Lung (tissue), 12 donors: ENCODE results near the gene FGF12. TPM values are rescaled to one million over a fixed set of nuclear protein-coding genes. Genes with fewer than 3 reads are reported as not detected.

Experiments
- ATAC-seq: fragments of 200-7000 bp; cut with Tn5 transposase; one replicate; pipeline ENCODE4 v1.9.1; 2020; ENCODE audit warnings: moderate number of reproducible peaks; ENCODE audit not compliant: insufficient read depth, low FRiP score
- DNase-seq, 3 donors: peaks; one replicate each; pipeline ENCODE4 v3.0.0-alpha.2; 2013 to 2017
- H3K27ac ChIP-seq, 2 donors: one replicate each; pipeline ENCODE4 v1.5.1; 2013; ENCODE audit warnings: mild to moderate bottlenecking in 2 of 2, moderate library complexity in 2 of 2, control low read depth in 1 of 2, inconsistent platforms in 1 of 2, low read depth in 1 of 2, low read length in 1 of 2
- H3K27me3 ChIP-seq, 3 donors: one replicate each; pipeline ENCODE4 v1.5.1; 2013; ENCODE audit warnings: low read length in 2 of 3; ENCODE audit not compliant: control insufficient read depth in 3 of 3, insufficient read depth in 3 of 3
- H3K36me3 ChIP-seq, 4 donors: one replicate each; pipeline ENCODE4 v1.5.1; 2013; ENCODE audit warnings: low read length in 4 of 4, mild to moderate bottlenecking in 1 of 4, moderate library complexity in 1 of 4; ENCODE audit not compliant: control insufficient read depth in 4 of 4, insufficient read depth in 4 of 4
- H3K4me1 ChIP-seq, 5 donors: one replicate each; pipeline ENCODE4 v1.5.1; 2013; ENCODE audit warnings: low read length in 5 of 5, mild to moderate bottlenecking in 2 of 5, moderate library complexity in 1 of 5; ENCODE audit not compliant: control insufficient read depth in 5 of 5, insufficient read depth in 5 of 5
- H3K4me3 ChIP-seq: one replicate; pipeline ENCODE4 v1.5.1; 2013; ENCODE audit warnings: mild to moderate bottlenecking, control low read depth, moderate library complexity
- H3K9ac ChIP-seq, 2 donors: one replicate each; pipeline ENCODE4 v1.5.1; 2013; ENCODE audit warnings: low read length in 2 of 2, control low read depth in 1 of 2; ENCODE audit not compliant: insufficient read depth in 1 of 2
- H3K9me3 ChIP-seq, 4 donors: one replicate each; pipeline ENCODE4 v1.5.1; 2013; ENCODE audit warnings: low read length in 3 of 4, mild to moderate bottlenecking in 1 of 4, moderate library complexity in 1 of 4; ENCODE audit not compliant: control insufficient read depth in 4 of 4, insufficient read depth in 3 of 4
- WGBS, 2 donors: extraction: QIAGEN DNeasy Blood & Tissue Kit; methylation state at CpG; one replicate each; pipeline ENCODE4 v1.1.7; 2013; 5-methylcytosine and 5-hydroxymethylcytosine counted together
- polyA plus RNA-seq, 2 donors: library from polyadenylated mRNA; stranded (reverse); fragments of 200-250 nt; gene quantifications; one replicate each; pipeline ENCODE4 v1.2.1, GENCODE V29; 2013
- total RNA-seq, 2 donors: library from RNA; depleted of rRNA in 1 of 2; stranded (reverse); fragments of >200 nt in 1 of 2; gene quantifications; one replicate each; pipeline ENCODE4 v1.2.1, GENCODE V29; 2014 to 2021
- TF ChIP-seq, protein P1 (sequence below): IDR thresholded peaks from 2 replicates; pipeline ENCODE4 v1.5.1; 2012; ENCODE audit warnings: mild to moderate bottlenecking; ENCODE audit errors: control extremely low read depth, extremely low read depth
- donor health status: control.
- donor health status: control.
- donor health status: Bipolar disorder and iron deficiency.
- donor health status: healthy.
- donor health status: DM: yes; HTN: yes; CAD: no.

The FGF12 gene
- total and polyA plus RNA-seq, 4 donors: 0.23 to 6.0 (median 1.7) TPM

DNA sequence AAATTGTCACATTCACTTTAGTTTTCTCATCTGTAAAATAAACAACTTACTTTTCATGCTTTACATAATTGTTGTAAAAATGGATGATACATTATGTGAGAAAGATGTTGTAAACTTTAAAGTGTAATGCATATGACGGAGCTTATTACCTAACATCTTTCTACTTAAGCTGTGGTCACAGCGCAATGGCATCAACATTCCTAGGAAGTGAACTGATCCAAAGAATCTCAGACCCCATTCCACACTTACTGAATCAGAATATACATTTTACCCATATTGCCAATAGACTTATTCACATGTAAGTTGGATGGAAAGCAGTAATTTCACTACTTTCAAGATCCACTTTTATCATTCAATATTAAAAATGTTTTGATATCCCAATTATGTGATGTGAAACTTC is 497.5 kb downstream of the FGF12 start:
- 82 to 89% methylated on average over 2 of the region's 2 CpGs for WGBS, 2 donors
- no peak overlapping the region for H3K9ac ChIP-seq
- H3K27me3 ChIP-seq: no peaks in the 10 kb centered on the region
- DNase-seq (no peak), ATAC-seq (no peak)
- H3K4me3 ChIP-seq: no peak overlapping the region
- no peaks in the 10 kb centered on the region for H3K36me3 ChIP-seq
- H3K9me3 ChIP-seq: no peaks in the 10 kb centered on the region
- H3K27ac ChIP-seq: no peak overlapping the region
- TF ChIP-seq, protein P1, sequence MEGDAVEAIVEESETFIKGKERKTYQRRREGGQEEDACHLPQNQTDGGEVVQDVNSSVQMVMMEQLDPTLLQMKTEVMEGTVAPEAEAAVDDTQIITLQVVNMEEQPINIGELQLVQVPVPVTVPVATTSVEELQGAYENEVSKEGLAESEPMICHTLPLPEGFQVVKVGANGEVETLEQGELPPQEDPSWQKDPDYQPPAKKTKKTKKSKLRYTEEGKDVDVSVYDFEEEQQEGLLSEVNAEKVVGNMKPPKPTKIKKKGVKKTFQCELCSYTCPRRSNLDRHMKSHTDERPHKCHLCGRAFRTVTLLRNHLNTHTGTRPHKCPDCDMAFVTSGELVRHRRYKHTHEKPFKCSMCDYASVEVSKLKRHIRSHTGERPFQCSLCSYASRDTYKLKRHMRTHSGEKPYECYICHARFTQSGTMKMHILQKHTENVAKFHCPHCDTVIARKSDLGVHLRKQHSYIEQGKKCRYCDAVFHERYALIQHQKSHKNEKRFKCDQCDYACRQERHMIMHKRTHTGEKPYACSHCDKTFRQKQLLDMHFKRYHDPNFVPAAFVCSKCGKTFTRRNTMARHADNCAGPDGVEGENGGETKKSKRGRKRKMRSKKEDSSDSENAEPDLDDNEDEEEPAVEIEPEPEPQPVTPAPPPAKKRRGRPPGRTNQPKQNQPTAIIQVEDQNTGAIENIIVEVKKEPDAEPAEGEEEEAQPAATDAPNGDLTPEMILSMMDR: no peak
- peaks cover 0 to under 1% (median 0%) of the 10 kb centered on the region in 5 donors for H3K4me1 ChIP-seq

DNA sequence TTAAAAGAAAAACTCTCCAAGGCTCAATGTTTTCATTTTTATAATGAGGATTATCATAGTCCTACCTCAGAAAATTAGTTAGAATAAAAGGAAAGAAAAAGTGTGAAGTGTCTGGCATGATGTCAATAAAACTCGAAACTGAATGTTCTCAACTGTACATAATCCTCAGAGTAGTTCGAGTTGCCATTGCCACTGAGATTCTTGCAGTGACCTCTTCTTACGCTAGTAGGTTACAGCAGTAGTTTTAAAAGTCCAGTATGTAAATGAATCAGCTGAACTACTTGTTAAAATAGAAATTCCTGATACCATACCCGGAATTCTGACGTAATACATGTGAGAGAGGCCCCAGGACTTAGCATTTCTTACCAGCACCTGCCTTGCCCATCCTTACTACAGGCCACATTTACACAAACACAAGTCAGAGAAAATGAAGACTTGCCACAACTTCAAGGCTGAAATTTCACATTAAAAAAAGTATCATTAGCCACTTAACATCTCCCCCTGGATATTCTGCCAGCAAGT is 502.6 kb downstream of the FGF12 start:
- H3K4me1 ChIP-seq: peaks cover 0 to 6% (median 0%) of the 10 kb centered on the region in 5 donors
- H3K4me3 ChIP-seq: no peak overlapping the region
- no peak for DNase-seq
- TF ChIP-seq, protein P1: no peak
- ATAC-seq: no peak
- H3K27me3 ChIP-seq: no peaks in the 10 kb centered on the region
- H3K27ac ChIP-seq: no peak overlapping the region
- no peaks in the 10 kb centered on the region for H3K36me3 ChIP-seq
- 62 to 69% methylated on average over 5 of the region's 5 CpGs for WGBS, 2 donors
- H3K9ac ChIP-seq: no peak overlapping the region
- no peaks in the 10 kb centered on the region for H3K9me3 ChIP-seq

DNA sequence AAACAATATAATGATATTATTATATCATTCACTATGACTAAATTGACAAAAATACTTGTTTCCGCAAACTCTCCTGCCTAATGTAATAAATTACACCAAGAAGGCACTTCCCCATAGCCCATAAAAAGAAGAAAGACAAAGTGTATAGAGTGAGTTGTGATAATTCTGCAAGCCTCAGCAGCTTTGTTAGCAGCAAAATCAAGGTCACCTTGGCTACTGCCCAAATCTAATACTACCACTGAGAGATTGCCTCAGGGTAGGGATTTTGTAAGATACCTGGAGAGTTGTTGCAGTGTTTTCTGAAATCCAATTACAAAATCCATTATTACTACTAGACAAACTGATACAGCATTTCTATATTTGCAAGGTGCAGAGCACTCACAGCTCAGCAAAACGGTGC is 503.5 kb downstream of the FGF12 start:
- 67 to 73% methylated on average over 2 of the region's 2 CpGs for WGBS, 2 donors
- ATAC-seq: no peak

More for the DNA sequence above, 503.5 kb downstream of the FGF12 start:
- H3K27ac ChIP-seq: no peak overlapping the region
- H3K27me3 ChIP-seq: no peaks in the 10 kb centered on the region
- peaks cover 0 to 6% (median 0%) of the 10 kb centered on the region in 5 donors for H3K4me1 ChIP-seq
- DNase-seq: no peak
- TF ChIP-seq, protein P1: no peak
- no peak overlapping the region for H3K4me3 ChIP-seq
- no peaks in the 10 kb centered on the region for H3K36me3 ChIP-seq
- H3K9me3 ChIP-seq: no peaks in the 10 kb centered on the region
- no peak overlapping the region for H3K9ac ChIP-seq
